Measurements from ENCODE around the gene FBXW7. TPM values are rescaled to one million over a fixed set of nuclear protein-coding genes. Genes with fewer than 3 reads are reported as not detected.

FBXW7 gene
- total and polyA plus RNA-seq, 2 of the 13 experiments (the other 11 are each of a cell fraction or from before 2014, with no cell fraction given), result 5.0 to 40.9 TPM

- TF ChIP-seq ZBTB49 (CRISPR knock-in tag; IDR thresholded peaks at IDR 0.05; ENCODE audit: borderline replicate concordance) (no peak), ZNF460 (CRISPR knock-in tag; IDR thresholded peaks at IDR 0.05; ENCODE audit: borderline replicate concordance) (no peak), MXD4 (CRISPR knock-in tag; IDR thresholded peaks at IDR 0.05) (no peak), ZFP36L1 (CRISPR knock-in tag; IDR thresholded peaks at IDR 0.05) (no peak), FOXK1 (CRISPR knock-in tag; IDR thresholded peaks at IDR 0.05; ENCODE audit: borderline replicate concordance, low read depth) (peak; percentile 75; the same call in 1 of the 2 replicates), ZNF766 (CRISPR knock-in tag; IDR thresholded peaks at IDR 0.05; ENCODE audit: borderline replicate concordance) (no peak), PHF5A (CRISPR knock-in tag; IDR thresholded peaks at IDR 0.05; ENCODE audit: low read depth, unreplicated experiment) (no peak), MXI1 (IDR thresholded peaks at IDR 0.05; ENCODE audit: borderline replicate concordance, low read depth, low read length) (peak; percentile 75; the same call in 1 of the 3 replicates), ZNF251 (CRISPR knock-in tag; IDR thresholded peaks at IDR 0.05) (no peak), PAWR (CRISPR knock-in tag; IDR thresholded peaks at IDR 0.05; ENCODE audit: borderline replicate concordance) (no peak), CSRNP1 (CRISPR knock-in tag; IDR thresholded peaks at IDR 0.05) (no peak), ATF5 (CRISPR knock-in tag; IDR thresholded peaks at IDR 0.05; ENCODE audit: low read depth) (no peak), ZNF513 (CRISPR knock-in tag; conservative IDR thresholded peaks at IDR 0.05) (no peak), KDM6A (CRISPR knock-in tag; IDR thresholded peaks at IDR 0.05; ENCODE audit: low read depth) (peak; percentile 71; the same call in 1 of the 2 replicates), CREM (IDR thresholded peaks at IDR 0.05) (peak; percentile 90), CREM (CRISPR knock-in tag; IDR thresholded peaks at IDR 0.05) (no peak), ZBTB38 (CRISPR knock-in tag; IDR thresholded peaks at IDR 0.05) (no peak), ZBTB34 (CRISPR knock-in tag; IDR thresholded peaks at IDR 0.05) (peak; percentile 24; the same call in 1 of the 2 replicates), MLX (CRISPR knock-in tag; IDR thresholded peaks at IDR 0.05) (0 out of 2 replicates have a peak, but pooled peaks have one; percentile 21), ZBTB7A (CRISPR knock-in tag; IDR thresholded peaks at IDR 0.05) (no peak), JUND (CRISPR knock-in tag; IDR thresholded peaks at IDR 0.05) (0 out of 2 replicates have a peak, but pooled peaks have one; percentile 45), KMT2A (CRISPR knock-in tag; IDR thresholded peaks at IDR 0.05) (0 out of 2 replicates have a peak, but pooled peaks have one; percentile 29), SNAPC2 (CRISPR knock-in tag; IDR thresholded peaks at IDR 0.05) (no peak)
These were observed 50.1 kb downstream of the FBXW7 start (continued) for GRCh38 chr4:152485726-152486276.

Data from HepG2 (cell line).